ENCODE measurements around the gene TIE1. TPM values are rescaled to one million over a fixed set of nuclear protein-coding genes. Genes with fewer than 3 reads are reported as not detected.

Gene TIE1
- total and polyA plus RNA-seq, 2 of the 13 experiments (the other 11 are each of a cell fraction or from before 2014, with no cell fraction given) = 0.58 to 0.84 TPM

GRCh38 chr1:43340559-43340958 is 39.8 kb downstream of the TIE1 start (continued):
- no peak; the same call in 1 of the 2 replicates for TF ChIP-seq SOX13 (IDR thresholded peaks at IDR 0.05)
- TF ChIP-seq SOX13 (CRISPR knock-in tag; conservative IDR thresholded peaks at IDR 0.05 in 1 of 2, IDR thresholded peaks at IDR 0.05 in 1 of 2) = peak in 1 of 2 experiments; percentile 68; a peak in 2 of 4 replicates
- TF ChIP-seq EHMT2 (IDR thresholded peaks at IDR 0.05; ENCODE audit: borderline replicate concordance, low read depth, low read length) = peak; percentile 84; the same call in 1 of the 2 replicates
- TF ChIP-seq BCL6 (CRISPR knock-in tag; IDR thresholded peaks at IDR 0.05) = 0 out of 2 replicates have a peak, but pooled peaks have one; percentile 44
- TF ChIP-seq ZBTB8A (CRISPR knock-in tag; IDR thresholded peaks at IDR 0.05; ENCODE audit: borderline replicate concordance, low read depth) = no peak
- TF ChIP-seq PAWR (CRISPR knock-in tag; IDR thresholded peaks at IDR 0.05; ENCODE audit: borderline replicate concordance) = no peak
- TF ChIP-seq BHLHE40 (IDR thresholded peaks at IDR 0.05; ENCODE audit: low read length) = no peak
- peak; percentile 51; the same call in 1 of the 2 replicates for TF ChIP-seq RARA (CRISPR knock-in tag; IDR thresholded peaks at IDR 0.05)
- TF ChIP-seq SUZ12 (IDR thresholded peaks at IDR 0.05; ENCODE audit: low read depth, low read length) = no peak
- peak; percentile 26; the same call in 1 of the 2 replicates for TF ChIP-seq TBX3 (IDR thresholded peaks at IDR 0.05; ENCODE audit: borderline replicate concordance)
- peak; percentile 36; the same call in 1 of the 2 replicates for TF ChIP-seq ARID5B (CRISPR knock-in tag; IDR thresholded peaks at IDR 0.05)
- peak; percentile 41; the same call in 1 of the 2 replicates for TF ChIP-seq RXRB (CRISPR knock-in tag; IDR thresholded peaks at IDR 0.05; ENCODE audit: borderline replicate concordance)
- TF ChIP-seq, protein P1, sequence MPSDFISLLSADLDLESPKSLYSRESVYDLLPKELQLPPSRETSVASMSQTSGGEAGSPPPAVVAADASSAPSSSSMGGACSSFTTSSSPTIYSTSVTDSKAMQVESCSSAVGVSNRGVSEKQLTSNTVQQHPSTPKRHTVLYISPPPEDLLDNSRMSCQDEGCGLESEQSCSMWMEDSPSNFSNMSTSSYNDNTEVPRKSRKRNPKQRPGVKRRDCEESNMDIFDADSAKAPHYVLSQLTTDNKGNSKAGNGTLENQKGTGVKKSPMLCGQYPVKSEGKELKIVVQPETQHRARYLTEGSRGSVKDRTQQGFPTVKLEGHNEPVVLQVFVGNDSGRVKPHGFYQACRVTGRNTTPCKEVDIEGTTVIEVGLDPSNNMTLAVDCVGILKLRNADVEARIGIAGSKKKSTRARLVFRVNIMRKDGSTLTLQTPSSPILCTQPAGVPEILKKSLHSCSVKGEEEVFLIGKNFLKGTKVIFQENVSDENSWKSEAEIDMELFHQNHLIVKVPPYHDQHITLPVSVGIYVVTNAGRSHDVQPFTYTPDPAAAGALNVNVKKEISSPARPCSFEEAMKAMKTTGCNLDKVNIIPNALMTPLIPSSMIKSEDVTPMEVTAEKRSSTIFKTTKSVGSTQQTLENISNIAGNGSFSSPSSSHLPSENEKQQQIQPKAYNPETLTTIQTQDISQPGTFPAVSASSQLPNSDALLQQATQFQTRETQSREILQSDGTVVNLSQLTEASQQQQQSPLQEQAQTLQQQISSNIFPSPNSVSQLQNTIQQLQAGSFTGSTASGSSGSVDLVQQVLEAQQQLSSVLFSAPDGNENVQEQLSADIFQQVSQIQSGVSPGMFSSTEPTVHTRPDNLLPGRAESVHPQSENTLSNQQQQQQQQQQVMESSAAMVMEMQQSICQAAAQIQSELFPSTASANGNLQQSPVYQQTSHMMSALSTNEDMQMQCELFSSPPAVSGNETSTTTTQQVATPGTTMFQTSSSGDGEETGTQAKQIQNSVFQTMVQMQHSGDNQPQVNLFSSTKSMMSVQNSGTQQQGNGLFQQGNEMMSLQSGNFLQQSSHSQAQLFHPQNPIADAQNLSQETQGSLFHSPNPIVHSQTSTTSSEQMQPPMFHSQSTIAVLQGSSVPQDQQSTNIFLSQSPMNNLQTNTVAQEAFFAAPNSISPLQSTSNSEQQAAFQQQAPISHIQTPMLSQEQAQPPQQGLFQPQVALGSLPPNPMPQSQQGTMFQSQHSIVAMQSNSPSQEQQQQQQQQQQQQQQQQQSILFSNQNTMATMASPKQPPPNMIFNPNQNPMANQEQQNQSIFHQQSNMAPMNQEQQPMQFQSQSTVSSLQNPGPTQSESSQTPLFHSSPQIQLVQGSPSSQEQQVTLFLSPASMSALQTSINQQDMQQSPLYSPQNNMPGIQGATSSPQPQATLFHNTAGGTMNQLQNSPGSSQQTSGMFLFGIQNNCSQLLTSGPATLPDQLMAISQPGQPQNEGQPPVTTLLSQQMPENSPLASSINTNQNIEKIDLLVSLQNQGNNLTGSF (CRISPR knock-in tag; IDR thresholded peaks at IDR 0.05) = no peak
- TF ChIP-seq STAG1 (CRISPR knock-in tag; IDR thresholded peaks at IDR 0.05) = no peak
- TF ChIP-seq, protein P2, sequence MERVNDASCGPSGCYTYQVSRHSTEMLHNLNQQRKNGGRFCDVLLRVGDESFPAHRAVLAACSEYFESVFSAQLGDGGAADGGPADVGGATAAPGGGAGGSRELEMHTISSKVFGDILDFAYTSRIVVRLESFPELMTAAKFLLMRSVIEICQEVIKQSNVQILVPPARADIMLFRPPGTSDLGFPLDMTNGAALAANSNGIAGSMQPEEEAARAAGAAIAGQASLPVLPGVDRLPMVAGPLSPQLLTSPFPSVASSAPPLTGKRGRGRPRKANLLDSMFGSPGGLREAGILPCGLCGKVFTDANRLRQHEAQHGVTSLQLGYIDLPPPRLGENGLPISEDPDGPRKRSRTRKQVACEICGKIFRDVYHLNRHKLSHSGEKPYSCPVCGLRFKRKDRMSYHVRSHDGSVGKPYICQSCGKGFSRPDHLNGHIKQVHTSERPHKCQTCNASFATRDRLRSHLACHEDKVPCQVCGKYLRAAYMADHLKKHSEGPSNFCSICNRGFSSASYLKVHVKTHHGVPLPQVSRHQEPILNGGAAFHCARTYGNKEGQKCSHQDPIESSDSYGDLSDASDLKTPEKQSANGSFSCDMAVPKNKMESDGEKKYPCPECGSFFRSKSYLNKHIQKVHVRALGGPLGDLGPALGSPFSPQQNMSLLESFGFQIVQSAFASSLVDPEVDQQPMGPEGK (CRISPR knock-in tag; IDR thresholded peaks at IDR 0.05) = 0 out of 2 replicates have a peak, but pooled peaks have one; percentile 20
- TF ChIP-seq NPAS2 (CRISPR knock-in tag; IDR thresholded peaks at IDR 0.05; ENCODE audit: borderline replicate concordance) = no peak
- no peak for TF ChIP-seq XBP1 (CRISPR knock-in tag; IDR thresholded peaks at IDR 0.05)
- no peak for TF ChIP-seq ZNF780A (CRISPR knock-in tag; IDR thresholded peaks at IDR 0.05)

Measured in HepG2 (cell line).